ENCODE measurements around the gene SLC39A5. TPM values are rescaled to one million over a fixed set of nuclear protein-coding genes. Genes with fewer than 3 reads are reported as not detected.
"Not testable (repeated sequence)": the region's sequence is repeated elsewhere in the genome, so short reads cannot be mapped to it uniquely, and the experiment has no call there.

SLC39A5 gene
- total and polyA plus RNA-seq, 4 donors, result 125 to 195 (median 142) TPM

DNA sequence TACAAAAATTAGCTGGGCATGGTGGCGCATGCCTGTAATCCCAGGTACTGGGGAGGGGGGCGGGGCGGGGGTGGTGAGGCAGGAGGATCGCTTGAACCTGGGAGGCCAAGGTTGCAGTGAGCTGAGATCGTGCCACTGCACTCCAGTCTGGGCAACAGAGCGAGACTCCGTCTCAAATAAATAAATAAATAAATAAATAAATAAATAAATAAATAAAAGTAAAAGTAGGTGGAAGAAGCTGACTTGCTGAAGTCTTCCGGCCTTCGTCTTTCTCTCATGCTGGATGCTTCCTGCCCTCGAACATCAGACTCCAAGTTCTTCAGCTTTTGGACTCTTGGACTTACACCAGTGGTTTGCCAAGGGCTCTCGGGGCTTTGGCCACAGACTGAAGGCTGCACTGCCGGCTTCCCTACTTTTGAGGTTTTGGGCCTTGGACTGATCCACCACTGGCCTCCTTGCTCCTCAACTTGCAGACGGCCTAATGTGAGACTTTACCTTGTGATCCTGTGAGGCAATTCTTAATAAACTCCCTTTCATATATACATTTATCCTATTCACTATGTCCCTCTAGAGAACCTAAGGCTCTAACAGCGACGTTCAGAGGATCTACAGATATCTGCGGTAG, 36.3 kb downstream of the SLC39A5 start:
- H3K9me3 ChIP-seq (ENCODE audit: control insufficient read depth in 4 of 4, low read length in 3 of 4); DNase-seq (ENCODE audit: low spot score); H3K27me3 ChIP-seq (ENCODE audit: control insufficient read depth in 4 of 4, insufficient read depth in 4 of 4, low read length in 3 of 4): not testable (repeated sequence)
- peaks cover 2 to 42% (median 27%) of the 10 kb centered on the region in 4 donors for H3K4me1 ChIP-seq (ENCODE audit: control insufficient read depth in 4 of 4, insufficient read depth in 4 of 4, low read length in 3 of 4)
- H3K36me3 ChIP-seq (ENCODE audit: control insufficient read depth in 4 of 4, insufficient read depth in 3 of 4, low read depth in 1 of 4, low read length in 3 of 4), result peaks cover 0 to 11% (median 5%) of the 10 kb centered on the region in 4 donors
- 44% methylated on average over 16 of the region's 16 CpGs for WGBS
- peak overlapping the region; percentile 79 to 91 (median 86) for H3K4me3 ChIP-seq (ENCODE audit: low read depth in 1 of 3, low read length in 3 of 3)
- TF ChIP-seq HNF4A (conservative IDR thresholded peaks at IDR 0.05), result peak; percentile 16 to 43
- H3K27ac ChIP-seq (ENCODE audit: low read depth in 1 of 2, low read length in 2 of 2), result peak overlapping the region; percentile 93 to 97
- H3K9ac ChIP-seq (ENCODE audit: low read depth in 1 of 2, low read length in 2 of 2), result peak overlapping the region; percentile 56 to 83

GRCh38 chr12:56266693-56267442, 37.0 kb downstream of the SLC39A5 start, which contains the start of gene COQ10A:
Gene COQ10A, plus strand, starts transcription at chr12:56266942. Its CDS starts 177 bp downstream, at chr12:56267119.
- Histone ChIP-seq H3K27ac (ENCODE audit: low read depth in 1 of 2, low read length in 2 of 2) (peak within 1 kb of the TSS; percentile 93 to 97), H3K27me3 (ENCODE audit: control insufficient read depth in 4 of 4, insufficient read depth in 4 of 4, low read length in 3 of 4) (no peaks in the 10 kb centered on the region), H3K36me3 (ENCODE audit: control insufficient read depth in 4 of 4, insufficient read depth in 3 of 4, low read depth in 1 of 4, low read length in 3 of 4) (peaks cover 0 to 11% (median 6%) of the 10 kb centered on the region in 4 donors), H3K9ac (ENCODE audit: low read depth in 1 of 2, low read length in 2 of 2) (peak within 1 kb of the TSS; percentile 56 to 83), H3K4me1 (ENCODE audit: control insufficient read depth in 4 of 4, insufficient read depth in 4 of 4, low read length in 3 of 4) (peaks cover 2 to 46% (median 32%) of the 10 kb centered on the region in 4 donors), H3K9me3 (ENCODE audit: control insufficient read depth in 4 of 4, low read length in 3 of 4) (no peaks in the 10 kb centered on the region), H3K4me3 (ENCODE audit: low read depth in 1 of 3, low read length in 3 of 3) (peak within 1 kb of the TSS; percentile 79 to 91 (median 86))
- no peak for TF ChIP-seq FOXA1 (IDR thresholded peaks at IDR 0.05)
- TF ChIP-seq HNF4G (IDR thresholded peaks at IDR 0.05), result no peak
- peak; percentile 33 for TF ChIP-seq SP1 (IDR thresholded peaks at IDR 0.05)
- TF ChIP-seq, protein P1, sequence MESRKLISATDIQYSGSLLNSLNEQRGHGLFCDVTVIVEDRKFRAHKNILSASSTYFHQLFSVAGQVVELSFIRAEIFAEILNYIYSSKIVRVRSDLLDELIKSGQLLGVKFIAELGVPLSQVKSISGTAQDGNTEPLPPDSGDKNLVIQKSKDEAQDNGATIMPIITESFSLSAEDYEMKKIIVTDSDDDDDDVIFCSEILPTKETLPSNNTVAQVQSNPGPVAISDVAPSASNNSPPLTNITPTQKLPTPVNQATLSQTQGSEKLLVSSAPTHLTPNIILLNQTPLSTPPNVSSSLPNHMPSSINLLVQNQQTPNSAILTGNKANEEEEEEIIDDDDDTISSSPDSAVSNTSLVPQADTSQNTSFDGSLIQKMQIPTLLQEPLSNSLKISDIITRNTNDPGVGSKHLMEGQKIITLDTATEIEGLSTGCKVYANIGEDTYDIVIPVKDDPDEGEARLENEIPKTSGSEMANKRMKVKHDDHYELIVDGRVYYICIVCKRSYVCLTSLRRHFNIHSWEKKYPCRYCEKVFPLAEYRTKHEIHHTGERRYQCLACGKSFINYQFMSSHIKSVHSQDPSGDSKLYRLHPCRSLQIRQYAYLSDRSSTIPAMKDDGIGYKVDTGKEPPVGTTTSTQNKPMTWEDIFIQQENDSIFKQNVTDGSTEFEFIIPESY (IDR thresholded peaks at IDR 0.05), result no peak
- TF ChIP-seq GABPA (IDR thresholded peaks at IDR 0.05 in 1 of 2, conservative IDR thresholded peaks at IDR 0.05 in 1 of 2), result peak in 1 of 2 donors; percentile 66
- TF ChIP-seq RXRA (IDR thresholded peaks at IDR 0.05), result peak; percentile 26 to 64
- peak; percentile 49 for TF ChIP-seq CTCF (IDR thresholded peaks at IDR 0.05; ENCODE audit: low read depth, low read length, missing input control)
- TF ChIP-seq, protein P2, sequence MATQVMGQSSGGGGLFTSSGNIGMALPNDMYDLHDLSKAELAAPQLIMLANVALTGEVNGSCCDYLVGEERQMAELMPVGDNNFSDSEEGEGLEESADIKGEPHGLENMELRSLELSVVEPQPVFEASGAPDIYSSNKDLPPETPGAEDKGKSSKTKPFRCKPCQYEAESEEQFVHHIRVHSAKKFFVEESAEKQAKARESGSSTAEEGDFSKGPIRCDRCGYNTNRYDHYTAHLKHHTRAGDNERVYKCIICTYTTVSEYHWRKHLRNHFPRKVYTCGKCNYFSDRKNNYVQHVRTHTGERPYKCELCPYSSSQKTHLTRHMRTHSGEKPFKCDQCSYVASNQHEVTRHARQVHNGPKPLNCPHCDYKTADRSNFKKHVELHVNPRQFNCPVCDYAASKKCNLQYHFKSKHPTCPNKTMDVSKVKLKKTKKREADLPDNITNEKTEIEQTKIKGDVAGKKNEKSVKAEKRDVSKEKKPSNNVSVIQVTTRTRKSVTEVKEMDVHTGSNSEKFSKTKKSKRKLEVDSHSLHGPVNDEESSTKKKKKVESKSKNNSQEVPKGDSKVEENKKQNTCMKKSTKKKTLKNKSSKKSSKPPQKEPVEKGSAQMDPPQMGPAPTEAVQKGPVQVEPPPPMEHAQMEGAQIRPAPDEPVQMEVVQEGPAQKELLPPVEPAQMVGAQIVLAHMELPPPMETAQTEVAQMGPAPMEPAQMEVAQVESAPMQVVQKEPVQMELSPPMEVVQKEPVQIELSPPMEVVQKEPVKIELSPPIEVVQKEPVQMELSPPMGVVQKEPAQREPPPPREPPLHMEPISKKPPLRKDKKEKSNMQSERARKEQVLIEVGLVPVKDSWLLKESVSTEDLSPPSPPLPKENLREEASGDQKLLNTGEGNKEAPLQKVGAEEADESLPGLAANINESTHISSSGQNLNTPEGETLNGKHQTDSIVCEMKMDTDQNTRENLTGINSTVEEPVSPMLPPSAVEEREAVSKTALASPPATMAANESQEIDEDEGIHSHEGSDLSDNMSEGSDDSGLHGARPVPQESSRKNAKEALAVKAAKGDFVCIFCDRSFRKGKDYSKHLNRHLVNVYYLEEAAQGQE (IDR thresholded peaks at IDR 0.05), result peak; percentile 56
- no peak for TF ChIP-seq TAF1 (conservative IDR thresholded peaks at IDR 0.05)
- peak; percentile 49 to 65 for TF ChIP-seq RAD21 (IDR thresholded peaks at IDR 0.05)
- no peak for TF ChIP-seq FOXA2 (IDR thresholded peaks at IDR 0.05)
- no peak for TF ChIP-seq JUND (IDR thresholded peaks at IDR 0.05)
- peak; percentile 55 for TF ChIP-seq YY1 (IDR thresholded peaks at IDR 0.05)
- under 1% methylated on average over 68 of the region's 68 CpGs for WGBS
- DNase-seq (ENCODE audit: low spot score), result peak; percentile 86

Measured in liver (tissue), 9 donors.